ENCODE data around the gene RAB24. TPM values are rescaled to one million over a fixed set of nuclear protein-coding genes. Genes with fewer than 3 reads are reported as not detected.

Gene RAB24
- total and polyA plus RNA-seq, 2 experiments from 2014 or later, result 27.1 to 27.7 TPM

DNA sequence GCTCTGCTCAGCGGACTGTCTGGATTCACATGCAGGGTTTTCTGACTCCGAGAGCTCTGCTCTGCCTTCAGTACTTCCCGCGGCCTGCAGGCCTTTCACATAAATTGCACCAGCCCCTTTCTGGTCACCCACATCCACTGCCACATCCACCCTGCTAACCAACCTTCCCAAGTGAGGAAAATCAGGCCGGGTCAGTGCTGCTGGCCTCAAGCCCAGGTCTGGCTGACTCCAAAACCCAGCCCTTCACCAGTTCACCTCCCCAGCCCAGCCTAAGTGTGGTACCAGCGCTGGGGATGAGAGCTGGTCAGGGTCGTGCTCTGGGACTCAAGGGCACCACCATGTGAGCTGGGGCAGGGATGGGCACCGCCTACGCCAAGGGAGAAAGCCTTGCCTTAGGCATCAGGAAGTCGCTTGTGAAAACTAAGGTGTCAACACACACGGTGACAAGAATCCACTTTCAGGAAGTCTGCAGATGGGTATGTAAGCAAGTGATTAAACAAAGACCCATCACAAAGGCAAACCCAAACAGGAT lies 35.7 kb upstream of the RAB24 start (continued):
- TF ChIP-seq, protein P1, sequence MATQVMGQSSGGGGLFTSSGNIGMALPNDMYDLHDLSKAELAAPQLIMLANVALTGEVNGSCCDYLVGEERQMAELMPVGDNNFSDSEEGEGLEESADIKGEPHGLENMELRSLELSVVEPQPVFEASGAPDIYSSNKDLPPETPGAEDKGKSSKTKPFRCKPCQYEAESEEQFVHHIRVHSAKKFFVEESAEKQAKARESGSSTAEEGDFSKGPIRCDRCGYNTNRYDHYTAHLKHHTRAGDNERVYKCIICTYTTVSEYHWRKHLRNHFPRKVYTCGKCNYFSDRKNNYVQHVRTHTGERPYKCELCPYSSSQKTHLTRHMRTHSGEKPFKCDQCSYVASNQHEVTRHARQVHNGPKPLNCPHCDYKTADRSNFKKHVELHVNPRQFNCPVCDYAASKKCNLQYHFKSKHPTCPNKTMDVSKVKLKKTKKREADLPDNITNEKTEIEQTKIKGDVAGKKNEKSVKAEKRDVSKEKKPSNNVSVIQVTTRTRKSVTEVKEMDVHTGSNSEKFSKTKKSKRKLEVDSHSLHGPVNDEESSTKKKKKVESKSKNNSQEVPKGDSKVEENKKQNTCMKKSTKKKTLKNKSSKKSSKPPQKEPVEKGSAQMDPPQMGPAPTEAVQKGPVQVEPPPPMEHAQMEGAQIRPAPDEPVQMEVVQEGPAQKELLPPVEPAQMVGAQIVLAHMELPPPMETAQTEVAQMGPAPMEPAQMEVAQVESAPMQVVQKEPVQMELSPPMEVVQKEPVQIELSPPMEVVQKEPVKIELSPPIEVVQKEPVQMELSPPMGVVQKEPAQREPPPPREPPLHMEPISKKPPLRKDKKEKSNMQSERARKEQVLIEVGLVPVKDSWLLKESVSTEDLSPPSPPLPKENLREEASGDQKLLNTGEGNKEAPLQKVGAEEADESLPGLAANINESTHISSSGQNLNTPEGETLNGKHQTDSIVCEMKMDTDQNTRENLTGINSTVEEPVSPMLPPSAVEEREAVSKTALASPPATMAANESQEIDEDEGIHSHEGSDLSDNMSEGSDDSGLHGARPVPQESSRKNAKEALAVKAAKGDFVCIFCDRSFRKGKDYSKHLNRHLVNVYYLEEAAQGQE (IDR thresholded peaks at IDR 0.05; ENCODE audit: unreplicated experiment), result no peak
- TF ChIP-seq EZH2 (IDR thresholded peaks at IDR 0.05; ENCODE audit: low read depth, unreplicated experiment) (no peak), POLR2AphosphoS5 (IDR thresholded peaks at IDR 0.05; ENCODE audit: low read depth) (no peak), ZNF331 (CRISPR knock-in tag; IDR thresholded peaks at IDR 0.05; ENCODE audit: low read depth) (no peak)

DNA sequence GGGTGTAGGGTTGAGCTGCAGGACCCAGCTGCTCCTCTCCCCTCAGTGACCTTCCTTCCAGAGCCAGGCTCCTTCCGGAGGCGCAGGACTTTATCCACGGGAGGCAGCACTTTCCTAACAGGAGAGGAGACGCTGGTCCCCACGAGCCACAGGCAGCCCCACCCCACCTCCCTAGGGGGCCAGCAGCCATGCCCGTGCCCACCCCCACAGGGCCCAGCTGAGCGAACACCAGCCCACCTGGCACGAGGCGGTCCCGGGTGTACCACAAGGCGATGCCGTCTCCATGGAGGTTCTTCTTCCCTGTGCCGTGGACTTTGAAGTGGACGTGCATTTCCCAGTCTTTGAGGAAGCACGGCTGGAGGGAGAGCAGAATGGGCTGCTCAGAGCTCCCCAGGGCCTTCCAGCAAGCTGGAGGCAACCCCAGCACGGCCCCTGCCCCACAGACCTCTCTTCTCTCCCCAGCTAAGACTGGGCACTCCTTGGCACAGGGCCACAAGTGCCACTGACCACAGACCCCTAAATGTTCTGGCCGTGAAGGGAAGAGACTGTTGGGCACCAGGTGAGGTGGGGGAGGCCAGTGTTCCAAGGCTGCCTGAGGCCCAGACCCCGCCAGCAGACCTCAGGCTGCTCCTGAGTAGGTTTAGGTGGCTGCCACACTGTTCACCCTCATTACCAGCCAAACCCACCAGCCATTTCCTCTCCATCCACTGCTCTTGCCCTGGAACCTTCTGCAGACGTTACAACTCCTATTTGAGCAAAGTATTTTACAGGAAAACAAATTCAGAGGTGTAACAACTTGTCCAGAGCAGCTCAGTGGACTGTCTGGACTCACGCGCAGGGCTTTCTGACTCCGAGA lies 35.0 kb upstream of the RAB24 start:
- Histone ChIP-seq H3K4me3 (no peak overlapping the region), H3K36me3 (ENCODE audit: insufficient read depth) (peaks cover 5% of the 10 kb centered on the region; the same call in 1 of the 2 replicates), H3K9me2 (ENCODE audit: insufficient read depth) (no peaks in the 10 kb centered on the region), H4K20me1 (replicated peaks; ENCODE audit: insufficient read depth) (0 out of 2 replicates have a peak, but pooled peaks cover 4% of the 10 kb centered on the region), H3K4me2 (no peak overlapping the region), H3K27me3 (ENCODE audit: insufficient read depth) (no peaks in the 10 kb centered on the region), H2AFZ (no peak overlapping the region), H3K27ac (ENCODE audit: low read depth) (no peak overlapping the region), H3F3A (replicated peaks; ENCODE audit: low read depth) (no peaks in the 10 kb centered on the region), H3K4me1 (ENCODE audit: insufficient read depth) (no peaks in the 10 kb centered on the region; the same call in 1 of the 2 replicates), H3K79me2 (replicated peaks; ENCODE audit: insufficient read depth) (peaks cover 37% of the 10 kb centered on the region)
- no peak overlapping the region for H3K4me3 Mint-ChIP-seq
- H3K27ac Mint-ChIP-seq, result peak overlapping the region; percentile 43
- DNase-seq (ENCODE audit: low spot score) (no peak), ATAC-seq (no peak)
- H3K36me3 Mint-ChIP-seq (ENCODE audit: low read depth), result peaks cover 57% of the 10 kb centered on the region
- peaks cover 11% of the 10 kb centered on the region for H3K27me3 Mint-ChIP-seq (ENCODE audit: insufficient read depth, low read depth, poor library complexity)
- TF ChIP-seq POLR2AphosphoS5 (IDR thresholded peaks at IDR 0.05; ENCODE audit: low read depth), result no peak
- TF ChIP-seq JUNB (IDR thresholded peaks at IDR 0.05; ENCODE audit: unreplicated experiment), result no peak
- TF ChIP-seq EZH2 (IDR thresholded peaks at IDR 0.05; ENCODE audit: low read depth, unreplicated experiment), result no peak
- TF ChIP-seq, protein P2, sequence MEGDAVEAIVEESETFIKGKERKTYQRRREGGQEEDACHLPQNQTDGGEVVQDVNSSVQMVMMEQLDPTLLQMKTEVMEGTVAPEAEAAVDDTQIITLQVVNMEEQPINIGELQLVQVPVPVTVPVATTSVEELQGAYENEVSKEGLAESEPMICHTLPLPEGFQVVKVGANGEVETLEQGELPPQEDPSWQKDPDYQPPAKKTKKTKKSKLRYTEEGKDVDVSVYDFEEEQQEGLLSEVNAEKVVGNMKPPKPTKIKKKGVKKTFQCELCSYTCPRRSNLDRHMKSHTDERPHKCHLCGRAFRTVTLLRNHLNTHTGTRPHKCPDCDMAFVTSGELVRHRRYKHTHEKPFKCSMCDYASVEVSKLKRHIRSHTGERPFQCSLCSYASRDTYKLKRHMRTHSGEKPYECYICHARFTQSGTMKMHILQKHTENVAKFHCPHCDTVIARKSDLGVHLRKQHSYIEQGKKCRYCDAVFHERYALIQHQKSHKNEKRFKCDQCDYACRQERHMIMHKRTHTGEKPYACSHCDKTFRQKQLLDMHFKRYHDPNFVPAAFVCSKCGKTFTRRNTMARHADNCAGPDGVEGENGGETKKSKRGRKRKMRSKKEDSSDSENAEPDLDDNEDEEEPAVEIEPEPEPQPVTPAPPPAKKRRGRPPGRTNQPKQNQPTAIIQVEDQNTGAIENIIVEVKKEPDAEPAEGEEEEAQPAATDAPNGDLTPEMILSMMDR (conservative IDR thresholded peaks at IDR 0.05; ENCODE audit: low read depth in 2 of 2), result no peak
- TF ChIP-seq ZNF331 (CRISPR knock-in tag; IDR thresholded peaks at IDR 0.05; ENCODE audit: low read depth), result no peak
- TF ChIP-seq, protein P1 (IDR thresholded peaks at IDR 0.05; ENCODE audit: unreplicated experiment), result no peak
- no peak for TF ChIP-seq CREB1 (CRISPR knock-in tag; IDR thresholded peaks at IDR 0.05; ENCODE audit: low read depth)
- no peaks in the 10 kb centered on the region for H3K9me3 Mint-ChIP-seq
- peaks cover 23% of the 10 kb centered on the region for H3K4me1 Mint-ChIP-seq

Data from GM23338 (cell line).